NT2/D1 (cell line): Measurements from ENCODE around the gene PZP.

Experiments used
- SUZ12 ChIP-seq: IDR thresholded peaks from 2 replicates; pipeline ENCODE4 v1.6.1; 2011; ENCODE audit not compliant: insufficient read length, insufficient read depth; ENCODE audit errors: extremely low read depth
- YY1 ChIP-seq: IDR thresholded peaks from 2 replicates; pipeline ENCODE4 v1.6.1; 2011; ENCODE audit not compliant: insufficient read length, insufficient read depth
- ZNF274 ChIP-seq: IDR thresholded peaks from 2 replicates; pipeline ENCODE4 v1.6.1; 2011; ENCODE audit warnings: mild to moderate bottlenecking, low read depth, low read length

GRCh38 chr12:9237286-9237685, 29.1 kb upstream of the PZP start:
- TF ChIP-seq YY1 = no peak
- no peak for TF ChIP-seq SUZ12
- no peak for TF ChIP-seq ZNF274
